Measurements from ENCODE around the gene EVI5L.
A peak's percentile ranks its signal among the peaks of the same experiment; 100 is the strongest.
"Not testable (repeated sequence)": the region's sequence is repeated elsewhere in the genome, so short reads cannot be mapped to it uniquely, and the experiment has no call there.

The EVI5L gene

GRCh38 chr19:7829561-7830271 lies at the start of gene EVI5L:
Gene EVI5L, plus strand, starts transcription at chr19:7830218. Its CDS starts 16,325 bp downstream, at chr19:7846543.
- peak; percentile 100 for DNase-seq (ENCODE audit: low spot score)

- no peak for DNase-seq (ENCODE audit: low spot score)
Observed at GRCh38 chr19:7781157-7781556, 48.9 kb upstream of the EVI5L start.

- DNase-seq (ENCODE audit: low spot score): no peak
Observed at GRCh38 chr19:7783991-7784423, 46.0 kb upstream of the EVI5L start.

GRCh38 chr19:7784856-7785255 lies 45.2 kb upstream of the EVI5L start:
- no peak for DNase-seq (ENCODE audit: low spot score)

GRCh38 chr19:7787141-7787540 lies 42.9 kb upstream of the EVI5L start:
- no peak for DNase-seq (ENCODE audit: low spot score)

- DNase-seq (ENCODE audit: low spot score): no peak
Observed at GRCh38 chr19:7787602-7788177, 42.3 kb upstream of the EVI5L start.

- no peak for DNase-seq (ENCODE audit: low spot score)
Observed at GRCh38 chr19:7788178-7788932, 41.7 kb upstream of the EVI5L start.

GRCh38 chr19:7788933-7789323 lies 41.1 kb upstream of the EVI5L start:
- no peak for DNase-seq (ENCODE audit: low spot score)

GRCh38 chr19:7789447-7789846 lies 40.6 kb upstream of the EVI5L start:
- DNase-seq (ENCODE audit: low spot score): no peak

- DNase-seq (ENCODE audit: low spot score): no peak
Observed at GRCh38 chr19:7790416-7790815, 39.6 kb upstream of the EVI5L start.

- DNase-seq (ENCODE audit: low spot score): no peak
Observed at GRCh38 chr19:7792281-7792680, 37.7 kb upstream of the EVI5L start.

GRCh38 chr19:7792701-7793100 lies 37.3 kb upstream of the EVI5L start:
- not testable (repeated sequence) for DNase-seq (ENCODE audit: low spot score)

GRCh38 chr19:7793493-7793892 lies 36.5 kb upstream of the EVI5L start:
- no peak for DNase-seq (ENCODE audit: low spot score)

GRCh38 chr19:7795555-7796161 lies 34.4 kb upstream of the EVI5L start:
- DNase-seq (ENCODE audit: low spot score): no peak

GRCh38 chr19:7799640-7800355 lies 30.2 kb upstream of the EVI5L start:
- DNase-seq (ENCODE audit: low spot score): peak; percentile 73

- DNase-seq (ENCODE audit: low spot score): no peak
Observed at GRCh38 chr19:7801020-7801570, 28.9 kb upstream of the EVI5L start.

- DNase-seq (ENCODE audit: low spot score): no peak
Observed at GRCh38 chr19:7806234-7806633, 23.8 kb upstream of the EVI5L start.

- no peak for DNase-seq (ENCODE audit: low spot score)
Observed at GRCh38 chr19:7806876-7807275, 23.1 kb upstream of the EVI5L start.

- DNase-seq (ENCODE audit: low spot score): no peak
Observed at GRCh38 chr19:7808108-7808507, 21.9 kb upstream of the EVI5L start.

- no peak for DNase-seq (ENCODE audit: low spot score)
Observed at GRCh38 chr19:7811989-7812388, 18.0 kb upstream of the EVI5L start.

GRCh38 chr19:7815325-7815724 lies 14.7 kb upstream of the EVI5L start:
- DNase-seq (ENCODE audit: low spot score): no peak

GRCh38 chr19:7816040-7816439 lies 14.0 kb upstream of the EVI5L start:
- not testable (repeated sequence) for DNase-seq (ENCODE audit: low spot score)

Measured in pons (tissue), 1 donor.